Cerebellar nuclear complex (tissue), 1 donor: ENCODE data around the gene ANKRA2.
"Not testable (repeated sequence)": the region's sequence is repeated elsewhere in the genome, so short reads cannot be mapped to it uniquely, and the experiment has no call there.

ENCODE experiments used
- DNase-seq, 2 experiments: peaks; one replicate each; lab custom pipeline; 2025; lab: John Stamatoyannopoulos, UW

The ANKRA2 gene

GRCh38 chr5:73550016-73550415 lies 15.4 kb downstream of the ANKRA2 start:
- no peak for DNase-seq

GRCh38 chr5:73545403-73545779 lies 20.0 kb downstream of the ANKRA2 start:
- no peak for DNase-seq

- DNase-seq = no peak
Measured at GRCh38 chr5:73544429-73545402, 20.7 kb downstream of the ANKRA2 start.

- DNase-seq = no peak
Measured at GRCh38 chr5:73542020-73542419, 23.4 kb downstream of the ANKRA2 start.

- DNase-seq = no peak
Measured at GRCh38 chr5:73540192-73540591, 25.2 kb downstream of the ANKRA2 start.

- no peak for DNase-seq
Measured at GRCh38 chr5:73539730-73540129, 25.7 kb downstream of the ANKRA2 start.

- DNase-seq = no peak
Measured at GRCh38 chr5:73534971-73535370, 30.5 kb downstream of the ANKRA2 start.

GRCh38 chr5:73534011-73534644 lies 31.3 kb downstream of the ANKRA2 start:
- DNase-seq = no peak

GRCh38 chr5:73532195-73532594 lies 33.2 kb downstream of the ANKRA2 start:
- no peak for DNase-seq

- DNase-seq = no peak
Measured at GRCh38 chr5:73531356-73531755, 34.1 kb downstream of the ANKRA2 start.

GRCh38 chr5:73529081-73529480 lies 36.4 kb downstream of the ANKRA2 start:
- no peak for DNase-seq

GRCh38 chr5:73528248-73528647 lies 37.2 kb downstream of the ANKRA2 start:
- DNase-seq = no peak

- no peak for DNase-seq
Measured at GRCh38 chr5:73525606-73526203, 39.7 kb downstream of the ANKRA2 start.

- DNase-seq = no peak
Measured at GRCh38 chr5:73523861-73524260, 41.6 kb downstream of the ANKRA2 start.

- DNase-seq = no peak
Measured at GRCh38 chr5:73522989-73523388, 42.5 kb downstream of the ANKRA2 start.

GRCh38 chr5:73519531-73520283 lies 45.7 kb downstream of the ANKRA2 start:
- DNase-seq = peak in 1 of 2 experiments; percentile 4

GRCh38 chr5:73515232-73515631 lies 50.2 kb downstream of the ANKRA2 start:
- DNase-seq = no peak

GRCh38 chr5:73514418-73514817 lies 51.0 kb downstream of the ANKRA2 start:
- no peak for DNase-seq

GRCh38 chr5:73513996-73514395 lies 51.4 kb downstream of the ANKRA2 start:
- no peak for DNase-seq

GRCh38 chr5:73508521-73508920 lies 56.9 kb downstream of the ANKRA2 start:
- DNase-seq = not testable (repeated sequence)

- no peak for DNase-seq
Measured at GRCh38 chr5:73507062-73507461, 58.4 kb downstream of the ANKRA2 start.

GRCh38 chr5:73506459-73506955 lies 58.9 kb downstream of the ANKRA2 start:
- DNase-seq = no peak
